Retinal pigment epithelial cell (primary cell): ENCODE data around the gene TNIP2.

ENCODE experiments used
- DNase-seq: peaks from one replicate; pipeline ENCODE4 v3.0.0-alpha.2; 2010; ENCODE audit warnings: low read depth
- H3K4me3 ChIP-seq: 2 replicates; pipeline ENCODE4 v1.5.1; 2011; ENCODE audit warnings: mild to moderate bottlenecking, low read length, control low read depth, moderate library complexity
- CTCF ChIP-seq: conservative IDR thresholded peaks from 2 replicates; pipeline ENCODE4 v1.5.1; 2011; ENCODE audit warnings: low read depth, low read length, control low read depth, inconsistent platforms

Gene TNIP2

GRCh38 chr4:2796849-2797544 is 40.9 kb upstream of the TNIP2 start:
- no peak for DNase-seq
- H3K4me3 ChIP-seq = no peak overlapping the region
- no peak for TF ChIP-seq CTCF

DNA sequence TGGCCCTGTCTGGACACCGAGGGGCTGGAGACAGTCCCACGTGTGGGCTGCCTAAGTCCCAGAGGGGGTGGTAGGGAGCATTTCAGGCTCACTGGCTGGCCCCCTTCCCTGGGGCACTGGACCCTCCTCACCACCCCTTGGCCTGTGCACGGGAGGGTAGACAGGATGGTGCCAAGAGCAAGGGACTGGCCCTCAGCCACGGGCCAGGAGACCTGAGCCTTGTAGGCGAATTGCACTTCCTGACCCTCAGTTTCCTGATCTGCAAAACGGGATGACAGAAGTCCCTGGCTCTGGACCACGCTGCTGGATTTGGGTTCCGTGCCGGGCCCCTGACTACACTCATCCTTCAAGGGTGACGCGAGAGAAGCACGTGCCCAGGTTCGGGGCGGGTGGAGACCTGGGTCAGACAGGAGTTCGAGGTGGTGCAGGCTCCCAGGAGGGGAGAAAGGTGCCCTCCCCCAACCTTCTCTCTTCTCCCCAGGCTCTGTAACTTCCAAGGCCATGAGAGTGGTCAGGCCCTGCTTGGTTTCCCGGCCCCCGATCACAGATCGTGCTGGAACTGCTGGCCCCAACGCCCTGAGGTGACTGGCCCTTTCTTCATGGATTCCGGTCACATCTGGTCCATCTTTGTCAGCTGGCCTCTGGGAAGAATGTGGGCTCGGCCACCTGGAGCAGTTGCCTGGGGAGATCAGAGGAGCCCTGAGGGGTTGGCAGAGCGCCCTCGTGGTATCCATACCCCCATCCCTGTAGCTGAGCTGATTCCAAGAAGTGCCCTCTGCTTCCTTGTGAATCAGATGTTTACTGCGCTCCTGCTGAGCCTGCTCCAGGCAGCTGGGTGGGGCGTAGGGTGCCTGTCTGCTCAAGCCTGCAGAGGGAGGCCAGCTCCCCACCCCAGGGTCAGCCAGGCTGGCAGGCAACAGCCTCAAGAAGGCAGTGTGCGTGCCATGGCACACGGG is 40.0 kb upstream of the TNIP2 start:
- H3K4me3 ChIP-seq = no peak overlapping the region
- no peak for TF ChIP-seq CTCF
- DNase-seq = peak; percentile 35

DNA sequence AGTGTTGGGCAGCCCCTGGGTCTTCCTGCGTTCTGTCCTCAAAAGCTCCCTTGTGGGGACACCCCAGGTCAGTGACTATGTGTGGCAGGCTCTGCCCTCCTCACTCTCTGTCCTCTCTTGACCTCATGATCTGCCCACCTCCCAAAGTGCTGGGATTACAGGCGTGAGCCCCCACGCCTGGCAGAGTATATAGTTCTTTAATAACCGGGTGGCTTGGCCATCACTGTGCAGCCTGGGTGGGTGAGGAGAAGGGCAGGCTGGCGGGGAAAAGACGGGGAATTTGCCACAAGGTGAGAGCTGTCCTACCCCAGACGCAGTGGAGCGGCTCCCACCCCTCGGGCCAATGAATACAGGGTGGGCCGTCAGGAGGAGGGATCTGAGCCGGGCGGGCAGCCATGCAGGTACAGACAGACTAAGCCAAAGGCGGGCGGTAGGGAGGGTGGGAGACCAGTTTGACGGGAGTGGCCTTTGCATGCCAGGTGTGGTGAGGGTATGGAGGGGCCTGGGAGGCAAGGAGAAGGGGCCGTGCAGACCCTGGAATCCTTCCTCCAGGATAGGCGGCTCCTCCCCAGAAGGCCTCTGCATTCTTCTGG is 39.3 kb upstream of the TNIP2 start:
- H3K4me3 ChIP-seq = no peak overlapping the region
- DNase-seq = no peak
- TF ChIP-seq CTCF = no peak

- no peak overlapping the region for H3K4me3 ChIP-seq
- DNase-seq = no peak
- TF ChIP-seq CTCF = no peak
These were observed 38.6 kb upstream of the TNIP2 start for GRCh38 chr4:2794486-2795299.

DNA sequence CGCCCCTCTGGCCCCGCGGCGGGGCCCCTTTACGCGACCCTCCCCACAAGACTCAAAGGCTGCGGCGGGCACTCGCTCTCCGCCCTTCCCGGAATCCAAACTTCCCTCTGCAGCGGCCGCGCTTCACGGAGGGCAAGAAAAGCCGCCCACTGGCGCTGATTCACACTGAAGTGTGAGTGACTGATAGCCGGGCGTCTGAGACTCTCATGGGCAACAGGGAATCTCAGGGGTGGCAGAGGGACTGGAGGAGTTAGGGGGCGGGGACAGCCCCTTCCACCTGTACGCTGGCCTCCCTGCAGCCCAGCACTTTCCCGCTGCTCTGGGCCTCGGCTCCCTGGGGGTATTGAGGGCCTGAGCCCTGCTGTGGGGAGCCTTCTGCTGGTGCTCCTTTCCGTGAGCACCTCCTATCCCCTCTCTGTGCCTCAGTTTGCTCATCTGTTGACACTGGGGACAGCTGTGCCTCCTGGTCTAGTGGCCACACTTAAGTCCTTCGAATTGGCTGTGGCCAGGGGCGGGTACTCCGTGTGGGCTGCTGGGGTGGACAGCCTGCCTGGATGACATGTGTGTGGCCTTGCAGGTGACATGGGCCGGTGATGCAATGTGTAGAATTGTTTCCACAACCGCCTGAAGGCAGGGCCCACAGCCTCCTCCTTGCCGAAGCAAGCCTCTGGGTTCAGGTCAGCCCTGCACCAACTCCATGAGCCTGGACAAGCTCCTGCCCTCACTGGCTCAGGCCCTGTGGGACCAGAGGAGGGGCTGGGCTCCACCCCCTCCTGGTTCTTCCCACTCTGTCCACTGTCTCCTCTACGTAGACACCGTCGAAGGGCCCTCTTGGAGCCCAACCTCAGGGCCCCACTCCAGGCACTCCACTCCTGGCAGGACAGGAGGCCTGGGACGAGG is 37.7 kb upstream of the TNIP2 start:
- no peak for DNase-seq
- H3K4me3 ChIP-seq = peak overlapping the region; percentile 42
- no peak for TF ChIP-seq CTCF
